Measurements from ENCODE around the gene CD300E. TPM values are rescaled to one million over a fixed set of nuclear protein-coding genes. Genes with fewer than 3 reads are reported as not detected.
"Not testable (repeated sequence)": the region's sequence is repeated elsewhere in the genome, so short reads cannot be mapped to it uniquely, and the experiment has no call there.

The CD300E gene
- polyA plus RNA-seq, 1 donor (not counting 4 experiments of a cell fraction or from before 2014, with no cell fraction given), result not detected

DNA sequence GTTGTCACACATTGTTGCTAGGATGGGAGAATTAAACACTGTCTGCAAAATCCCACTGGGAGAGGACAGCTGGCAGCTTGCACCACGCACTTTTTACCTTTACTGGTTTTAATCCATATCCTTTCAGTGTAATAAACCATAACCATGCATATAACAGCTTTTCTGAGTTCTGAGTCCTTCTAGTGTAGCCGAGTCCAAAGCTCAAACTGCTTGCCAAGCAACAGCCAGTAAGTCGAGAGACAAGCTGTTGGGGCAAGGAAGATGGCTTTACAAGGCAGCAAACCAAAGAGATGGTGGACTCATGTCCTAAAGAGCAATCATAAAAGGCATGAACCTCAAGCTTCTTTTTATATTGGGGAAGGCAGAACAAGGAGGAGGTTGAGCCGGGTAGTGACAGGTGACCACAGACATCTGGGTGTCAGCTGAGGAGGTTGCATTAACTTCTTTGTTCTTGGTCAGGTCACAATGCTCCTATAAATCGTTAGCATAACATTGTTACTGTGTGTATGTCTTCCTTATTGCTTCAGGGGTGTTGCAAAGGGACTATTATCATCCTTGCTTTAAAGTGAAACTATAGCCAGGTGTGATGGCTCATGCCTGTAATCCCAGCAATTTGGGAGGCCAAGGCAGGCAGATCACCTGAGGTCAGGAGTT, 48.9 kb downstream of the CD300E start:
- no peak for FAIRE-seq
- Histone ChIP-seq H3K27me3 (ENCODE audit: control insufficient read depth, extremely low read depth, insufficient read depth, low read length) (peaks cover 5% of the 10 kb centered on the region), H3K9me3 (ENCODE audit: control insufficient read depth, low read depth, low read length) (no peaks in the 10 kb centered on the region), H3K9me1 (ENCODE audit: control insufficient read depth, extremely low read depth, insufficient read depth, low read length) (no peaks in the 10 kb centered on the region), H3K36me3 (ENCODE audit: control insufficient read depth in 2 of 2, extremely low read depth in 1 of 2, insufficient read depth in 2 of 2, low read length in 2 of 2) (no peaks in the 10 kb centered on the region), H2AFZ (ENCODE audit: control insufficient read depth, low read length) (no peak overlapping the region), H3K4me2 (ENCODE audit: control insufficient read depth, extremely low read depth, insufficient read depth, low read depth, low read length) (no peak overlapping the region), H3K79me2 (ENCODE audit: control insufficient read depth, insufficient read depth, low read length) (no peaks in the 10 kb centered on the region), H3K4me3 (ENCODE audit: control insufficient read depth in 2 of 3, extremely low read depth in 1 of 3, insufficient read depth in 2 of 3, low read depth in 1 of 3, low read length in 3 of 3) (no peak overlapping the region), H3K9ac (ENCODE audit: control insufficient read depth, extremely low read depth, insufficient read depth, low read length) (no peak overlapping the region), H3K4me1 (ENCODE audit: control insufficient read depth, extremely low read depth, insufficient read depth, low read length) (peaks cover 9% of the 10 kb centered on the region), H3K27ac (ENCODE audit: control insufficient read depth, insufficient read depth, low read length) (no peak overlapping the region), H4K20me1 (ENCODE audit: control insufficient read depth, extremely low read depth, insufficient read depth, low read length) (no peaks in the 10 kb centered on the region)
- TF ChIP-seq, protein P1, sequence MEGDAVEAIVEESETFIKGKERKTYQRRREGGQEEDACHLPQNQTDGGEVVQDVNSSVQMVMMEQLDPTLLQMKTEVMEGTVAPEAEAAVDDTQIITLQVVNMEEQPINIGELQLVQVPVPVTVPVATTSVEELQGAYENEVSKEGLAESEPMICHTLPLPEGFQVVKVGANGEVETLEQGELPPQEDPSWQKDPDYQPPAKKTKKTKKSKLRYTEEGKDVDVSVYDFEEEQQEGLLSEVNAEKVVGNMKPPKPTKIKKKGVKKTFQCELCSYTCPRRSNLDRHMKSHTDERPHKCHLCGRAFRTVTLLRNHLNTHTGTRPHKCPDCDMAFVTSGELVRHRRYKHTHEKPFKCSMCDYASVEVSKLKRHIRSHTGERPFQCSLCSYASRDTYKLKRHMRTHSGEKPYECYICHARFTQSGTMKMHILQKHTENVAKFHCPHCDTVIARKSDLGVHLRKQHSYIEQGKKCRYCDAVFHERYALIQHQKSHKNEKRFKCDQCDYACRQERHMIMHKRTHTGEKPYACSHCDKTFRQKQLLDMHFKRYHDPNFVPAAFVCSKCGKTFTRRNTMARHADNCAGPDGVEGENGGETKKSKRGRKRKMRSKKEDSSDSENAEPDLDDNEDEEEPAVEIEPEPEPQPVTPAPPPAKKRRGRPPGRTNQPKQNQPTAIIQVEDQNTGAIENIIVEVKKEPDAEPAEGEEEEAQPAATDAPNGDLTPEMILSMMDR (optimal IDR thresholded peaks at IDR 0.05 in 1 of 3, IDR thresholded peaks at IDR 0.05 in 1 of 3, conservative IDR thresholded peaks at IDR 0.05 in 1 of 3; ENCODE audit: extremely low read depth in 1 of 3, insufficient read depth in 2 of 3, low read length in 3 of 3), result no peak
- no peak for TF ChIP-seq EZH2 (IDR thresholded peaks at IDR 0.05; ENCODE audit: low read length)
- dilution Hi-C loops (cut with MboI; ENCODE audit: extremely low pct_ligation_motif_present, low sequenced_read_pairs), result no loop called here
- no peak for DNase-seq (ENCODE audit: low read depth, low spot score)

GRCh38 chr17:74573635-74574034, 49.9 kb downstream of the CD300E start:
- H3K4me1 ChIP-seq (ENCODE audit: control insufficient read depth, extremely low read depth, insufficient read depth, low read length), result peaks cover 16% of the 10 kb centered on the region
- H3K27me3 ChIP-seq (ENCODE audit: control insufficient read depth, extremely low read depth, insufficient read depth, low read length); H3K4me2 ChIP-seq (ENCODE audit: control insufficient read depth, extremely low read depth, insufficient read depth, low read depth, low read length); dilution Hi-C loops (cut with MboI; ENCODE audit: extremely low pct_ligation_motif_present, low sequenced_read_pairs); FAIRE-seq; H3K27ac ChIP-seq (ENCODE audit: control insufficient read depth, insufficient read depth, low read length); H3K9me3 ChIP-seq (ENCODE audit: control insufficient read depth, low read depth, low read length); H3K79me2 ChIP-seq (ENCODE audit: control insufficient read depth, insufficient read depth, low read length); H2AFZ ChIP-seq (ENCODE audit: control insufficient read depth, low read length); H3K9ac ChIP-seq (ENCODE audit: control insufficient read depth, extremely low read depth, insufficient read depth, low read length); H3K9me1 ChIP-seq (ENCODE audit: control insufficient read depth, extremely low read depth, insufficient read depth, low read length); DNase-seq (ENCODE audit: low read depth, low spot score); H4K20me1 ChIP-seq (ENCODE audit: control insufficient read depth, extremely low read depth, insufficient read depth, low read length); H3K36me3 ChIP-seq (ENCODE audit: control insufficient read depth in 2 of 2, extremely low read depth in 1 of 2, insufficient read depth in 2 of 2, low read length in 2 of 2); H3K4me3 ChIP-seq (ENCODE audit: control insufficient read depth in 2 of 3, extremely low read depth in 1 of 3, insufficient read depth in 2 of 3, low read depth in 1 of 3, low read length in 3 of 3): not testable (repeated sequence)

GRCh38 chr17:74573169-74573568, 50.4 kb downstream of the CD300E start:
- no peaks in the 10 kb centered on the region for H4K20me1 ChIP-seq (ENCODE audit: control insufficient read depth, extremely low read depth, insufficient read depth, low read length)
- H3K27me3 ChIP-seq (ENCODE audit: control insufficient read depth, extremely low read depth, insufficient read depth, low read length), result peaks cover 5% of the 10 kb centered on the region
- peaks cover 21% of the 10 kb centered on the region for H3K4me1 ChIP-seq (ENCODE audit: control insufficient read depth, extremely low read depth, insufficient read depth, low read length)
- TF ChIP-seq, protein P1 (optimal IDR thresholded peaks at IDR 0.05 in 1 of 3, IDR thresholded peaks at IDR 0.05 in 1 of 3, conservative IDR thresholded peaks at IDR 0.05 in 1 of 3; ENCODE audit: extremely low read depth in 1 of 3, insufficient read depth in 2 of 3, low read length in 3 of 3), result peak in 1 of 3 experiments; percentile 3
- no peak for TF ChIP-seq EZH2 (IDR thresholded peaks at IDR 0.05; ENCODE audit: low read length)
- H3K27ac ChIP-seq (ENCODE audit: control insufficient read depth, insufficient read depth, low read length), result no peak overlapping the region
- dilution Hi-C loops (cut with MboI; ENCODE audit: extremely low pct_ligation_motif_present, low sequenced_read_pairs), result no loop called here
- no peak overlapping the region for H3K9ac ChIP-seq (ENCODE audit: control insufficient read depth, extremely low read depth, insufficient read depth, low read length)
- no peak overlapping the region for H3K4me2 ChIP-seq (ENCODE audit: control insufficient read depth, extremely low read depth, insufficient read depth, low read depth, low read length)
- H3K9me3 ChIP-seq (ENCODE audit: control insufficient read depth, low read depth, low read length), result no peaks in the 10 kb centered on the region
- no peaks in the 10 kb centered on the region for H3K9me1 ChIP-seq (ENCODE audit: control insufficient read depth, extremely low read depth, insufficient read depth, low read length)
- no peak overlapping the region for H3K4me3 ChIP-seq (ENCODE audit: control insufficient read depth in 2 of 3, extremely low read depth in 1 of 3, insufficient read depth in 2 of 3, low read depth in 1 of 3, low read length in 3 of 3)
- H3K79me2 ChIP-seq (ENCODE audit: control insufficient read depth, insufficient read depth, low read length), result no peaks in the 10 kb centered on the region
- DNase-seq (ENCODE audit: low read depth, low spot score) (no peak), FAIRE-seq (no peak)
- H2AFZ ChIP-seq (ENCODE audit: control insufficient read depth, low read length), result no peak overlapping the region
- no peaks in the 10 kb centered on the region for H3K36me3 ChIP-seq (ENCODE audit: control insufficient read depth in 2 of 2, extremely low read depth in 1 of 2, insufficient read depth in 2 of 2, low read length in 2 of 2)

Measured in keratinocyte (primary cell).